HCT116 (cell line): ENCODE data around the gene CCND1. TPM values are rescaled to one million over a fixed set of nuclear protein-coding genes. Genes with fewer than 3 reads are reported as not detected.

ENCODE experiments used
- ATAC-seq: fragments of 200-7000 bp; cut with Tn5 transposase; 2 replicates; pipeline ENCODE4 v1.9.1; 2020; ENCODE audit warnings: mild to moderate bottlenecking, moderate library complexity
- Bru-seq: library from RNA; stranded (reverse); fragments of 400-500 nt; gene quantifications from one replicate; lab custom pipeline; 2021; lab: Mats Ljungman, UMichigan
- BruChase-seq, 2 experiments: library from RNA; stranded (reverse); fragments of 400-500 nt; gene quantifications; one replicate each; lab custom pipeline; 2021; lab: Mats Ljungman, UMichigan
- BruUV-seq: library from RNA; stranded (reverse); fragments of 400-500 nt; replicated peaks from 2 replicates; lab custom pipeline; 2021; lab: Mats Ljungman, UMichigan
- CTCF ChIA-PET: fragments of 300-600 bp; sonication (Branson Sonifier 250); formaldehyde crosslinking; loops from one replicate; lab custom pipeline; 2021; ENCODE audit warnings: antibody characterized with exemption; lab: Charles Lee
- POLR2A ChIA-PET: fragments of 300-600, 350-600 bp; sonication (Branson Sonifier 250); formaldehyde crosslinking; loops from one replicate; lab custom pipeline; 2021; ENCODE audit warnings: antibody characterized with exemption; lab: Charles Lee
- RAD21 ChIA-PET, 2 experiments: fragments of 300-600 bp; sonication (Branson Sonifier 250); formaldehyde crosslinking; loops; one replicate each; lab custom pipeline; 2023; ENCODE audit warnings: low total read pairs in 2 of 2; ENCODE audit not compliant: uncharacterized antibody in 2 of 2, unreplicated experiment in 2 of 2, low non-redundant PET in 1 of 2; lab: Charles Lee
- DNase-seq: peaks from one replicate; pipeline ENCODE4 v3.0.0-alpha.2; 2010; ENCODE audit warnings: low read depth, low spot score
- H2AFZ ChIP-seq: fragments of 200-600 bp; shearing (Covaris generic), sonication (generic); 2 replicates; pipeline ENCODE4 v1.6.1; 2017; ENCODE audit warnings: low read depth, mixed run types, mixed read lengths, antibody characterized with exemption, low read length; ENCODE audit not compliant: poor library complexity, severe bottlenecking
- H3K27ac ChIP-seq: 2 replicates; pipeline ENCODE4 v1.5.1; 2012; ENCODE audit warnings: low read depth, low read length
- H3K27me3 ChIP-seq: fragments of 200-600 bp; sonication (generic); 2 replicates; pipeline ENCODE4 v1.6.1; 2016; ENCODE audit warnings: mixed run types, low read length, mixed read lengths; ENCODE audit not compliant: insufficient read depth
- H3K36me3 ChIP-seq, 2 experiments: fragments of 200-500 bp in 1 of 2; fragments of 200-600 bp in 1 of 2; sonication (Bioruptor generic) in 1 of 2; sonication (generic) in 1 of 2; 2 replicates each; pipeline versions ENCODE4 v1.5.1 to v1.6.1; 2014 to 2016; ENCODE audit warnings: low read length in 2 of 2, inconsistent platforms in 1 of 2, mixed read lengths in 1 of 2, mixed run types in 1 of 2; ENCODE audit not compliant: insufficient read depth in 2 of 2, control insufficient read depth in 1 of 2
- H3K4me1 ChIP-seq, 2 experiments: fragments of 200-600 bp in 1 of 2; sonication (generic) in 1 of 2; 2 replicates each; pipeline versions ENCODE4 v1.5.1 to v1.6.1; 2012 to 2017; ENCODE audit warnings: low read length in 2 of 2, inconsistent platforms in 1 of 2, mild to moderate bottlenecking in 1 of 2, mixed read lengths in 1 of 2, mixed run types in 1 of 2, moderate library complexity in 1 of 2; ENCODE audit not compliant: insufficient read depth in 2 of 2, control insufficient read depth in 1 of 2
- H3K4me2 ChIP-seq: fragments of 200-600 bp; sonication (generic); 2 replicates; pipeline ENCODE4 v1.6.1; 2017; ENCODE audit warnings: mixed run types, low read length, mixed read lengths
- H3K4me3 ChIP-seq, 2 experiments: fragments of 200-600 bp in 1 of 2; sonication (generic) in 1 of 2; replicated peaks in 1 of 2; 2 replicates each; pipeline ENCODE4 v1.5.1; 2011 to 2016; ENCODE audit warnings: low read length in 2 of 2, control low read depth in 1 of 2, low read depth in 1 of 2, mild to moderate bottlenecking in 1 of 2, mixed read lengths in 1 of 2, mixed run types in 1 of 2
- H3K79me2 ChIP-seq: fragments of 200-600 bp; sonication (generic); 2 replicates; pipeline ENCODE4 v1.6.1; 2017; ENCODE audit warnings: mild to moderate bottlenecking, mixed run types, low read length, moderate library complexity, mixed read lengths; ENCODE audit not compliant: insufficient read depth
- H3K9ac ChIP-seq: fragments of 200-600 bp; sonication (generic); 2 replicates; pipeline ENCODE4 v1.6.1; 2016; ENCODE audit warnings: low read length, mixed read lengths
- H3K9me2 ChIP-seq: fragments of 200-600 bp; sonication (generic), shearing (Covaris generic); 2 replicates; pipeline ENCODE4 v1.6.1; 2017; ENCODE audit warnings: mixed run types, mild to moderate bottlenecking, moderate library complexity; ENCODE audit not compliant: insufficient read depth
- H3K9me3 ChIP-seq, 2 experiments: fragments of 200-500 bp in 1 of 2; fragments of 200-600 bp in 1 of 2; sonication (Bioruptor generic) in 1 of 2; sonication (generic) in 1 of 2; 2 replicates each; pipeline ENCODE4 v1.6.1; 2014 to 2017; ENCODE audit warnings: low read length in 2 of 2, mixed read lengths in 2 of 2, inconsistent platforms in 1 of 2, low read depth in 1 of 2, mild to moderate bottlenecking in 1 of 2, mixed run types in 1 of 2, moderate library complexity in 1 of 2; ENCODE audit not compliant: control insufficient read depth in 1 of 2, insufficient read depth in 1 of 2
- H4K20me1 ChIP-seq: fragments of 200-600 bp; sonication (generic), shearing (Covaris generic); 2 replicates; pipeline ENCODE4 v1.6.1; 2017; ENCODE audit warnings: mixed run types, mild to moderate bottlenecking, moderate library complexity; ENCODE audit not compliant: insufficient read depth
- ELF1 ChIP-seq: IDR thresholded peaks from 2 replicates; pipeline ENCODE4 v1.6.1; 2012; ENCODE audit warnings: low read depth, borderline replicate concordance
- EZH2 ChIP-seq: fragments of 200-600 bp; sonication (generic); IDR thresholded peaks from 2 replicates; pipeline ENCODE4 v1.6.1; 2017; ENCODE audit warnings: antibody characterized with exemption, mixed run types
- FOSL1 ChIP-seq: IDR thresholded peaks from 2 replicates; pipeline ENCODE4 v1.6.1; 2012; ENCODE audit warnings: low read depth
- JUND ChIP-seq: IDR thresholded peaks from 2 replicates; pipeline ENCODE4 v1.6.1; 2012
- POLR2A ChIP-seq: IDR thresholded peaks from 2 replicates; pipeline ENCODE4 v1.7.0; 2011; ENCODE audit warnings: borderline replicate concordance; ENCODE audit not compliant: insufficient read depth, insufficient read length; ENCODE audit errors: extremely low read depth
- POLR2AphosphoS5 ChIP-seq: IDR thresholded peaks from 2 replicates; pipeline ENCODE4 v1.6.1; 2011; ENCODE audit warnings: mild to moderate bottlenecking, low read depth, low read length, moderate library complexity
- RAD21 ChIP-seq: IDR thresholded peaks from 2 replicates; pipeline ENCODE4 v1.6.1; 2012; ENCODE audit warnings: low read depth, mild to moderate bottlenecking
- SIN3A ChIP-seq: IDR thresholded peaks from 2 replicates; pipeline ENCODE4 v1.6.1; 2012; ENCODE audit warnings: low read depth
- SP1 ChIP-seq: IDR thresholded peaks from 2 replicates; pipeline ENCODE4 v1.6.1; 2012; ENCODE audit warnings: low read depth
- TCF7L2 ChIP-seq: IDR thresholded peaks from 2 replicates; pipeline ENCODE4 v1.7.0; 2011; ENCODE audit warnings: borderline replicate concordance, inconsistent platforms; ENCODE audit not compliant: insufficient read depth, insufficient read length; ENCODE audit errors: extremely low read depth
- YY1 ChIP-seq: IDR thresholded peaks from 2 replicates; pipeline ENCODE4 v1.6.1; 2011; ENCODE audit warnings: low read length, low read depth, moderate library complexity, mild to moderate bottlenecking; ENCODE audit not compliant: insufficient replicate concordance; ENCODE audit errors: extremely low read depth
- intact Hi-C: fragments of 100-400 bp; cut with micrococcal nuclease; formaldehyde crosslinking; loops from 2 replicates; pipeline ENCODE4 v1.10.0; 2022
- long read RNA-seq: library from polyadenylated mRNA; unstranded; transcript quantifications from one replicate; pipeline ENCODE4 v2.0.0, GENCODE V29; 2021; ENCODE audit not compliant: unreplicated experiment
- polyA plus RNA-seq: library from polyadenylated mRNA; unstranded; fragments of >200 nt; gene quantifications from 2 replicates; pipeline ENCODE4 v1.2.1, GENCODE V29; 2012; ENCODE audit warnings: missing spikeins
- total RNA-seq: library from RNA; stranded (reverse); gene quantifications from one replicate; pipeline ENCODE4 v1.2.1, GENCODE V29; 2021; ENCODE audit not compliant: unreplicated experiment
- TF ChIP-seq, protein P1 (sequence below), 3 experiments: fragments of 200-600 bp in 1 of 3; sonication (generic) in 1 of 3; IDR thresholded peaks in 2 of 3; conservative IDR thresholded peaks in 1 of 3; 2 replicates each; pipeline ENCODE4 v1.5.1; 2012 to 2017; ENCODE audit warnings: low read depth in 2 of 3, low read length in 2 of 3, antibody characterized with exemption in 1 of 3, borderline replicate concordance in 1 of 3, control low read depth in 1 of 3, mild to moderate bottlenecking in 1 of 3, mixed read lengths in 1 of 3, mixed run types in 1 of 3, moderate library complexity in 1 of 3; ENCODE audit not compliant: insufficient read depth in 1 of 3

Gene CCND1
- total RNA-seq (601 TPM), Bru-seq, nascent RNA (percentile 98 among the genes with signal in this experiment), BruChase-seq, experiment 1, labeled RNA remaining after a 6-hour chase (percentile 100 among the genes with signal in this experiment), BruChase-seq, experiment 2, labeled RNA remaining after a 2-hour chase (percentile 99 among the genes with signal in this experiment)
- 284 and 460 TPM in 2 replicates for polyA plus RNA-seq
- long read RNA-seq, full-length matches to known transcripts, result 232 of 681 reads
- long read RNA-seq, partial matches to known transcripts, result 158 of 681 reads
- long read RNA-seq, other reads (novel, unspliced or antisense), result 291 of 681 reads

- H3K4me1 ChIP-seq, result peaks cover 14 to 77% of the 10 kb centered on the region in 2 experiments
- H3K79me2 ChIP-seq, result peaks cover 63% of the 10 kb centered on the region
- ChIA-PET RAD21 (interaction anchor here in 1 of 2 experiments (0.7 kb wide), 1 partner anchor 347 kb away, joined by 3 read pairs; the partner anchor contains the start of gene MYEOV), CTCF (interaction anchor here (0.9 kb wide), 1 partner anchor 540 kb away, joined by 3 read pairs; no protein-coding TSS in a partner anchor), POLR2A (interaction anchor here (0.6 to 1.5 kb wide), 3 partner anchors 12 to 671 kb away, joined by 3 read pairs; partner anchors contain the start of gene MYEOV)
- intact Hi-C loops, result loop anchor here (1.0 kb wide), 1 partner anchor 347 kb away; the partner anchor contains the start of gene MYEOV
- TF ChIP-seq RAD21 (no peak), SIN3A (no peak), ELF1 (no peak), POLR2AphosphoS5 (peak; percentile 99), YY1 (peak; percentile 66), FOSL1 (no peak), EZH2 (no peak), TCF7L2 (peak; percentile 96), SP1 (no peak), POLR2A (peak; percentile 98), JUND (no peak)
- TF ChIP-seq, protein P1, sequence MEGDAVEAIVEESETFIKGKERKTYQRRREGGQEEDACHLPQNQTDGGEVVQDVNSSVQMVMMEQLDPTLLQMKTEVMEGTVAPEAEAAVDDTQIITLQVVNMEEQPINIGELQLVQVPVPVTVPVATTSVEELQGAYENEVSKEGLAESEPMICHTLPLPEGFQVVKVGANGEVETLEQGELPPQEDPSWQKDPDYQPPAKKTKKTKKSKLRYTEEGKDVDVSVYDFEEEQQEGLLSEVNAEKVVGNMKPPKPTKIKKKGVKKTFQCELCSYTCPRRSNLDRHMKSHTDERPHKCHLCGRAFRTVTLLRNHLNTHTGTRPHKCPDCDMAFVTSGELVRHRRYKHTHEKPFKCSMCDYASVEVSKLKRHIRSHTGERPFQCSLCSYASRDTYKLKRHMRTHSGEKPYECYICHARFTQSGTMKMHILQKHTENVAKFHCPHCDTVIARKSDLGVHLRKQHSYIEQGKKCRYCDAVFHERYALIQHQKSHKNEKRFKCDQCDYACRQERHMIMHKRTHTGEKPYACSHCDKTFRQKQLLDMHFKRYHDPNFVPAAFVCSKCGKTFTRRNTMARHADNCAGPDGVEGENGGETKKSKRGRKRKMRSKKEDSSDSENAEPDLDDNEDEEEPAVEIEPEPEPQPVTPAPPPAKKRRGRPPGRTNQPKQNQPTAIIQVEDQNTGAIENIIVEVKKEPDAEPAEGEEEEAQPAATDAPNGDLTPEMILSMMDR (IDR thresholded peaks at IDR 0.05 in 2 of 3, conservative IDR thresholded peaks at IDR 0.05 in 1 of 3; ENCODE audit: borderline replicate concordance in 1 of 3, insufficient read depth in 1 of 3, low read depth in 2 of 3, low read length in 2 of 3), result no peak
- H3K27ac ChIP-seq, result peak within 1 kb of the TSS; percentile 96
- H3K9me2 ChIP-seq, result no peaks in the 10 kb centered on the region
- H3K9me3 ChIP-seq, result no peaks in the 10 kb centered on the region
- DNase-seq (peak; percentile 85), ATAC-seq (peak; percentile 28)
- peak within 1 kb of the TSS; percentile 90 for H3K4me2 ChIP-seq
- peak within 1 kb of the TSS; percentile 96 to 99 for H3K4me3 ChIP-seq
- H3K9ac ChIP-seq, result peak within 1 kb of the TSS; percentile 100
- TSS peak; percentile 77 for BruUV-seq
- no peaks in the 10 kb centered on the region for H3K27me3 ChIP-seq
- H2AFZ ChIP-seq, result no peak within 1 kb of the TSS
- H3K36me3 ChIP-seq, result peaks cover 9 to 30% of the 10 kb centered on the region in 2 experiments; a peak in 3 of 4 replicates
- H4K20me1 ChIP-seq, result peaks cover 23% of the 10 kb centered on the region; the same call in 1 of the 2 replicates
These were observed at the start of gene CCND1 for GRCh38 chr11:69640995-69641581. TSS of gene CCND1 (plus strand) at chr11:69641156. CDS start at chr11:69641314, 158 bp downstream.
